ENCODE data around the gene PDGFD.

The PDGFD gene

DNA sequence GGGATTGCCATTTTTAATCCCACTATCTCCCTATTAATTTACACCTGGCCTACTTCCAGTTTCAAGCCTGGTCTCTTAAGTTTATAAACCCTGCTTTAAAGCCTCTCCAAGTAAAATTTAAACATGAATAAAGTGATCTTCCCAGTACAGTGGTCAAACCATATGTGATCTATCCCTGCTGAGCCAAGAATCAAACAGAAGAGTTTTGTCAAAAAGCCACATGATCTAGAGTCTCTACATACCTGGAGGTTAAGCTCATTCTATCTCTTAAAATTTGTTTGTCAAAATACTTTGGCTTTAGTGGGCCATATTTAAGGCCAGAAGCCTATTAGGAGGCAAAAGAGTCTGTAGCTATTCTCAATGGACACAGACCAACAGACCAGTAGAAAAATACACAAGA, 170.4 kb downstream of the PDGFD start:
- no peak overlapping the region for H3K4me3 ChIP-seq (ENCODE audit: low read length)
- TF ChIP-seq, protein P1, sequence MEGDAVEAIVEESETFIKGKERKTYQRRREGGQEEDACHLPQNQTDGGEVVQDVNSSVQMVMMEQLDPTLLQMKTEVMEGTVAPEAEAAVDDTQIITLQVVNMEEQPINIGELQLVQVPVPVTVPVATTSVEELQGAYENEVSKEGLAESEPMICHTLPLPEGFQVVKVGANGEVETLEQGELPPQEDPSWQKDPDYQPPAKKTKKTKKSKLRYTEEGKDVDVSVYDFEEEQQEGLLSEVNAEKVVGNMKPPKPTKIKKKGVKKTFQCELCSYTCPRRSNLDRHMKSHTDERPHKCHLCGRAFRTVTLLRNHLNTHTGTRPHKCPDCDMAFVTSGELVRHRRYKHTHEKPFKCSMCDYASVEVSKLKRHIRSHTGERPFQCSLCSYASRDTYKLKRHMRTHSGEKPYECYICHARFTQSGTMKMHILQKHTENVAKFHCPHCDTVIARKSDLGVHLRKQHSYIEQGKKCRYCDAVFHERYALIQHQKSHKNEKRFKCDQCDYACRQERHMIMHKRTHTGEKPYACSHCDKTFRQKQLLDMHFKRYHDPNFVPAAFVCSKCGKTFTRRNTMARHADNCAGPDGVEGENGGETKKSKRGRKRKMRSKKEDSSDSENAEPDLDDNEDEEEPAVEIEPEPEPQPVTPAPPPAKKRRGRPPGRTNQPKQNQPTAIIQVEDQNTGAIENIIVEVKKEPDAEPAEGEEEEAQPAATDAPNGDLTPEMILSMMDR (IDR thresholded peaks at IDR 0.05; ENCODE audit: insufficient read depth, low read depth, low read length, missing control alignments), result no peak
- no peak for DNase-seq (ENCODE audit: low read depth)

DNA sequence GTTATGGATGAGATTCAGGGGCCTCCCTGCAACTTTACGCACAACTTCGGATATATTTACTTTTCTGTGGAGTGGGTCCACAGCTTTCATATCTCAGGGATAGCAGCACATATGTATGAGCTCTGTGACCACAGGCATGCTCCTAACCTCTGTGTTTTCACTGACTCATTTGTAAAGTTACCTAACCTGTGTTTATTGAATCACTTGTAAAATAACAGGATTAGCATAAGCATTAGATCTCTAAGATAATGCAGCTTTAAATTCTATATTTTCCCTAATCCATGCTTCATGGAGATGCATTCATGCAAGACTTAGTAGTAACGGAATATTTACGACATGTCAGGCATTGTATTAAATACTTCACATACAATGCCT, 175.4 kb downstream of the PDGFD start:
- no peak overlapping the region for H3K4me3 ChIP-seq (ENCODE audit: low read length)
- TF ChIP-seq, protein P1 (IDR thresholded peaks at IDR 0.05; ENCODE audit: insufficient read depth, low read depth, low read length, missing control alignments), result no peak
- peak; percentile 77 for DNase-seq (ENCODE audit: low read depth)

DNA sequence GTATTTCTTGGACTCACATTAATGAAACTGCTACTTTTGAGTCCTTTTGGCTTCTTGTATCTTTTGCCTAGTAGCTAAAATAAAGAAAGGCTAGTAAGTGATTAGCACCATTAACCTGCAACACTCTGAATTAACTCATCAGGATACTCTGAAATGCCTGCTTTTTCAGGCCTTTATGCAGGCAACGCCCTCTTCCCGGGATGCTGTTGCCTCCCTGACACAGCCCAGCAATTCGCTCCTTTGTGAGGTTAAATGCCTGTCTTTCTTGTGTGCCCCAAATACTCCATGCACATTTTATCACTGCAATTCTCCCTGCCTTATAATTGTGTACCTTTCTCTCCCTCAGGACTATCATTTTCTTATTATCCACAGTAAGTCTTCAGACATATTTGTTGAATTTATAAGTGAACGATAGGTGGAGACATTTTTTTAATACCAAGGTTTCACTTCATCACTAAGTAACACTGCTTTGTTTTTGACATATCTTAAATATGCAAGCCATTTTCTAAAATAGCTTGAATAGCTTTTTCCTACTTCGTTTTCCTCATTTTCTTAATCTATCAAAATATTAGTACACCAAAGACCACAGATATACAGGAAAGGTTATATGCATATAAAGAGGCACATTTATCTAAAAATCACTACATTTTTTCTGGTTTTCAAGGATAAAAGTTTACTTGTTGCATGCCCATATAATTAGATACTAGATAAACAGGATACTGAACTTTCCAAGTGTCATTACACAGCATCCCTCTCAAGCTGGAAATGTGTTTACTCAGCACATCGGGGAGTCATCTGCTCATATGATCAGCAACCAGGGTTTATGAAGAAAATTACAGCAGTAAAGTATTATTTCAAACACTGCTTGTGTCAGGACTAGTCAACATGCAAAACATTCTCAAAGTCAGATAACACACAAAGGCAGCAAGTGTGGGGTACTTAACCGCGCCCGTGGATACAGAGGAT, 176.0 kb downstream of the PDGFD start:
- TF ChIP-seq, protein P1 (IDR thresholded peaks at IDR 0.05; ENCODE audit: insufficient read depth, low read depth, low read length, missing control alignments), result no peak
- peak; percentile 5 for DNase-seq (ENCODE audit: low read depth)

DNA sequence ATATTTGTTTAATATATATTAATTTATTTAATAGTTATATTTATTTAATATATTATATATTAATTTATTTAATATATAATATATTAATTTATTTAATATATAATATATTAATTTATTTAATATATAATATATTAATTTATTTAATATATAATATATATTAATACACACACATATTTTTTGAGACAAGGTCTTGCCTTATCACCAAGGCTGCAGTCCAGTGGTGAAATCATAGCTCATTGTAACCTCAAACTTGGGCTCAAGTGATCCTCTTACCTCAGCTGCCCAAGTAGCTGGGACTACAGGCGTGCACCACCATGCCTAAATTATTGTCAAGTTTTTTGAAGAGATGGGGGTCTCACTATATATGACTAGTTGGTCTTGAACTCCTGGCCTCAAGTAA, 178.9 kb downstream of the PDGFD start:
- no peak for DNase-seq (ENCODE audit: low read depth)

More for the DNA sequence above, 176.0 kb downstream of the PDGFD start:
- H3K4me3 ChIP-seq (ENCODE audit: low read length), result no peak overlapping the region

DNA sequence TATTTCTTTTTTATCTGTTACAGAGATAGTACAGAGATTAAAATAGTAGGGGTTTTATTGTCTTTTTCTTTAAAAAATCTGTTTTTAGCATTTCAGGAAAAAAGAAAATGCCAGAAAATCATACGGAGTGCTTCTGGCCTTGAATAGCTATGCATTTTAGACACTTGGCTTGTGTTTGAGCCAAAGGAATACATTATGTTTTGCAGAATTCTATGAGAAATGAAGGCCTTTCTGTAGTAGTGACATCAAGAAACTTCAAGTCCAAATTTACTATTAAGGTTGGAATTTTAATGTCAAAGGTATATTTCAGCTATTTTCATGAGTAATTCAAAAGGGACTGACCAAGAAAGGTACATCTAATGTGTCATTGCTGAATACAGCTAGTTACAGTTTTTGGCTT, 183.8 kb downstream of the PDGFD start:
- H3K4me3 ChIP-seq (ENCODE audit: low read length), result no peak overlapping the region
- no peak for DNase-seq (ENCODE audit: low read depth)
- TF ChIP-seq, protein P1 (IDR thresholded peaks at IDR 0.05; ENCODE audit: insufficient read depth, low read depth, low read length, missing control alignments), result no peak

More for the DNA sequence above, 178.9 kb downstream of the PDGFD start:
- H3K4me3 ChIP-seq (ENCODE audit: low read length), result no peak overlapping the region
- TF ChIP-seq, protein P1 (IDR thresholded peaks at IDR 0.05; ENCODE audit: insufficient read depth, low read depth, low read length, missing control alignments), result no peak

DNA sequence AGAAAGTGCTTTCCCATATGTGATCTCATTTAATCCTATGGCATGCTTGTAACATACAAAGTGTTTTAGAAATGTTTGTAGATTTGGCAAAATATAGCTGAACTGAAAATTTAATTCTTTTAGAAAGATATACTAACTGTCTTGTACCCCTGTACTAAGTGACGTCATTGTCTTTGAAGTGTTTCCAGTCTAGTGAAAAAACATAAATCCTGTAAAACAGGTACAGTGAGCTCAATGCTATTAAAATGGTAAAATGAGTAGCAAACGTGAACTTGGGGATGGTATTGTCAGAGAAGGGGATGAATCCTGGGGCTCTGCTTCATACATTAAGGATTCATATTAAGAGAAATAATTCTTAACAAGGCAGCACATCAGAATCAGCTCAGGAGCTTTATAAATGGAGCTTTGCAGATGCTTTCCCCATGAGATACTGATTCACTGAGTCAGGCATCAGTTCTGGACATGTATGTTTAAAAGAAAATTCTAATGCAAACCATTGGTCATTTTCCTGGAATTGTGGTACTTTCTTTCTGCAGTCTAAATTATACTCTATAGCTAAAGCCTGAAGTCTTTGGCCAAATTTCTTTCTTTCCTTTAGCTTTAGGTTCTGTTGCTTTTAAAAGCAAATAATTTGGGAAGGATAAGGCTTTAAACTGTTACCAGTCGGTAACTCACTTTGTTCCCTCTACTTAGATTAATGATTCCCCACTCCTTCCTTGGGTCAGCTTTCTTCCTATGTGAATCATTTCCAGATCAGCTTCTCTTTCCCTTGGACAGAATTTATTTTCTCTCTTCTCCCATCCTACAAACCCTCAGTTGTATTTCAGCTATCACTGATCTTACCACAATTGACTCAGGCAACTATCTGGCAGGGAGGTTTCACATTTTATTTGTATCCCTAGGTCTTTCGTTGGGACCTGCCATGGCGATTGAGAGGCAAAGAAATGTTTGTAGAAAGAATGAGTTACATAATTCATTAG, 185.0 kb downstream of the PDGFD start:
- peak; percentile 39 for DNase-seq (ENCODE audit: low read depth)
- TF ChIP-seq, protein P1 (IDR thresholded peaks at IDR 0.05; ENCODE audit: insufficient read depth, low read depth, low read length, missing control alignments), result no peak
- H3K4me3 ChIP-seq (ENCODE audit: low read length), result no peak overlapping the region

Measured in epithelial cell of esophagus (primary cell).